Astrocyte (in vitro differentiated cells and primary cell): ENCODE data around the gene CADPS. TPM values are rescaled to one million over a fixed set of nuclear protein-coding genes. Genes with fewer than 3 reads are reported as not detected.

Experiments
- DNase-seq: peaks from one replicate; pipeline ENCODE4 v3.0.0-alpha.2; 2010; ENCODE audit warnings: low read depth
- FAIRE-seq: peaks from 2 replicates; lab custom pipeline; 2011; peaks lifted over from hg19 to GRCh38; lab: Jason Lieb, UNC
- H2AFZ ChIP-seq: 2 replicates; pipeline ENCODE4 v1.6.0; 2012; ENCODE audit warnings: low read depth, low read length, inconsistent platforms
- H3K27ac ChIP-seq: 2 replicates; pipeline ENCODE4 v1.5.1; 2011; ENCODE audit warnings: low read depth, low read length, inconsistent platforms
- H3K27me3 ChIP-seq: 2 replicates; pipeline ENCODE4 v1.6.0; 2011; ENCODE audit warnings: low read length, inconsistent platforms; ENCODE audit not compliant: insufficient read depth
- H3K36me3 ChIP-seq: 2 replicates; pipeline ENCODE4 v1.5.1; 2011; ENCODE audit warnings: low read length, inconsistent platforms; ENCODE audit not compliant: insufficient read depth
- H3K4me1 ChIP-seq: 2 replicates; pipeline ENCODE4 v1.5.1; 2011; ENCODE audit warnings: low read length, inconsistent platforms; ENCODE audit not compliant: insufficient read depth
- H3K4me2 ChIP-seq: 2 replicates; pipeline ENCODE4 v1.6.0; 2012; ENCODE audit warnings: low read length, inconsistent platforms
- H3K4me3 ChIP-seq: 2 replicates; pipeline ENCODE4 v1.5.1; 2011; ENCODE audit warnings: low read depth, mild to moderate bottlenecking, low read length, inconsistent platforms; ENCODE audit not compliant: insufficient read depth
- H3K79me2 ChIP-seq: 2 replicates; pipeline ENCODE4 v1.6.0; 2012; ENCODE audit warnings: mild to moderate bottlenecking, low read length, inconsistent platforms; ENCODE audit not compliant: insufficient read depth
- H3K9ac ChIP-seq: 2 replicates; pipeline ENCODE4 v1.6.0; 2012; ENCODE audit warnings: mild to moderate bottlenecking, low read length, inconsistent platforms
- H3K9me3 ChIP-seq: 2 replicates; pipeline ENCODE4 v1.5.1; 2012; ENCODE audit warnings: low read depth, mild to moderate bottlenecking, low read length, inconsistent platforms; ENCODE audit not compliant: insufficient read depth
- H4K20me1 ChIP-seq: 2 replicates; pipeline ENCODE4 v1.6.0; 2012; ENCODE audit warnings: low read length, inconsistent platforms; ENCODE audit not compliant: insufficient read depth
- H3K27ac Mint-ChIP-seq: one replicate; pipeline ENCODE4 v1.8.0; 2021; ENCODE audit warnings: mild to moderate bottlenecking, mixed read lengths; ENCODE audit not compliant: unreplicated experiment
- H3K27me3 Mint-ChIP-seq: one replicate; pipeline ENCODE4 v1.8.0; 2021; ENCODE audit warnings: low read depth, mixed read lengths; ENCODE audit not compliant: unreplicated experiment
- H3K36me3 Mint-ChIP-seq: one replicate; pipeline ENCODE4 v1.8.0; 2021; ENCODE audit warnings: low read depth, mixed read lengths; ENCODE audit not compliant: unreplicated experiment
- H3K4me1 Mint-ChIP-seq: one replicate; pipeline ENCODE4 v1.8.0; 2021; ENCODE audit warnings: low read depth, mixed read lengths; ENCODE audit not compliant: unreplicated experiment
- H3K4me3 Mint-ChIP-seq: one replicate; pipeline ENCODE4 v1.8.0; 2021; ENCODE audit warnings: mild to moderate bottlenecking, moderate library complexity, mixed read lengths; ENCODE audit not compliant: unreplicated experiment
- H3K9me3 Mint-ChIP-seq: one replicate; pipeline ENCODE4 v1.8.0; 2021; ENCODE audit warnings: mild to moderate bottlenecking, mixed read lengths; ENCODE audit not compliant: unreplicated experiment
- EZH2 ChIP-seq: IDR thresholded peaks from 2 replicates; pipeline ENCODE4 v1.6.1; 2012; ENCODE audit warnings: mild to moderate bottlenecking, low read length, inconsistent platforms; ENCODE audit not compliant: insufficient read depth
- total RNA-seq: library from RNA; stranded (reverse); gene quantifications from 2 replicates; pipeline ENCODE4 v1.2.1, GENCODE V29; 2021
- TF ChIP-seq, protein P1 (sequence below): IDR thresholded peaks from 2 replicates; pipeline ENCODE4 v1.5.1; 2011; ENCODE audit warnings: low read depth, mild to moderate bottlenecking, inconsistent platforms, low read length, moderate library complexity; ENCODE audit not compliant: insufficient read depth

The CADPS gene
- total RNA-seq, 1 donor from 2014 or later = 5.4 TPM

GRCh38 chr3:62676689-62677271 lies 198.4 kb downstream of the CADPS start:
- no peaks in the 10 kb centered on the region for H3K79me2 ChIP-seq
- no peak overlapping the region for H3K27ac ChIP-seq
- H3K27me3 Mint-ChIP-seq = peaks cover 9% of the 10 kb centered on the region
- no peak overlapping the region for H2AFZ ChIP-seq
- FAIRE-seq (no peak), DNase-seq (no peak)
- no peaks in the 10 kb centered on the region for H3K4me1 Mint-ChIP-seq
- no peaks in the 10 kb centered on the region for H3K9me3 ChIP-seq
- H3K4me2 ChIP-seq = no peak overlapping the region
- H3K4me1 ChIP-seq = no peaks in the 10 kb centered on the region
- no peak overlapping the region for H3K4me3 Mint-ChIP-seq
- no peaks in the 10 kb centered on the region for H3K27me3 ChIP-seq
- H3K27ac Mint-ChIP-seq = no peak overlapping the region
- no peaks in the 10 kb centered on the region for H3K9me3 Mint-ChIP-seq
- H3K36me3 ChIP-seq = no peaks in the 10 kb centered on the region
- no peaks in the 10 kb centered on the region for H3K36me3 Mint-ChIP-seq
- no peaks in the 10 kb centered on the region for H4K20me1 ChIP-seq
- no peak overlapping the region for H3K9ac ChIP-seq
- no peak for TF ChIP-seq EZH2
- TF ChIP-seq, protein P1, sequence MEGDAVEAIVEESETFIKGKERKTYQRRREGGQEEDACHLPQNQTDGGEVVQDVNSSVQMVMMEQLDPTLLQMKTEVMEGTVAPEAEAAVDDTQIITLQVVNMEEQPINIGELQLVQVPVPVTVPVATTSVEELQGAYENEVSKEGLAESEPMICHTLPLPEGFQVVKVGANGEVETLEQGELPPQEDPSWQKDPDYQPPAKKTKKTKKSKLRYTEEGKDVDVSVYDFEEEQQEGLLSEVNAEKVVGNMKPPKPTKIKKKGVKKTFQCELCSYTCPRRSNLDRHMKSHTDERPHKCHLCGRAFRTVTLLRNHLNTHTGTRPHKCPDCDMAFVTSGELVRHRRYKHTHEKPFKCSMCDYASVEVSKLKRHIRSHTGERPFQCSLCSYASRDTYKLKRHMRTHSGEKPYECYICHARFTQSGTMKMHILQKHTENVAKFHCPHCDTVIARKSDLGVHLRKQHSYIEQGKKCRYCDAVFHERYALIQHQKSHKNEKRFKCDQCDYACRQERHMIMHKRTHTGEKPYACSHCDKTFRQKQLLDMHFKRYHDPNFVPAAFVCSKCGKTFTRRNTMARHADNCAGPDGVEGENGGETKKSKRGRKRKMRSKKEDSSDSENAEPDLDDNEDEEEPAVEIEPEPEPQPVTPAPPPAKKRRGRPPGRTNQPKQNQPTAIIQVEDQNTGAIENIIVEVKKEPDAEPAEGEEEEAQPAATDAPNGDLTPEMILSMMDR = no peak
- no peak overlapping the region for H3K4me3 ChIP-seq

GRCh38 chr3:62675492-62675891 lies 199.7 kb downstream of the CADPS start:
- Histone ChIP-seq H3K9me3 (no peaks in the 10 kb centered on the region), H3K4me3 (no peak overlapping the region), H2AFZ (no peak overlapping the region), H3K27ac (no peak overlapping the region), H3K4me2 (no peak overlapping the region), H3K36me3 (no peaks in the 10 kb centered on the region), H3K9ac (no peak overlapping the region), H3K27me3 (no peaks in the 10 kb centered on the region), H3K79me2 (no peaks in the 10 kb centered on the region), H3K4me1 (no peaks in the 10 kb centered on the region), H4K20me1 (no peaks in the 10 kb centered on the region)
- no peaks in the 10 kb centered on the region for H3K4me1 Mint-ChIP-seq
- no peaks in the 10 kb centered on the region for H3K36me3 Mint-ChIP-seq
- H3K9me3 Mint-ChIP-seq = no peaks in the 10 kb centered on the region
- DNase-seq = no peak
- no peak overlapping the region for H3K4me3 Mint-ChIP-seq
- H3K27ac Mint-ChIP-seq = no peak overlapping the region
- H3K27me3 Mint-ChIP-seq = peaks cover 8% of the 10 kb centered on the region
- TF ChIP-seq EZH2 = no peak
- TF ChIP-seq, protein P1 = no peak
- no peak for FAIRE-seq

DNA sequence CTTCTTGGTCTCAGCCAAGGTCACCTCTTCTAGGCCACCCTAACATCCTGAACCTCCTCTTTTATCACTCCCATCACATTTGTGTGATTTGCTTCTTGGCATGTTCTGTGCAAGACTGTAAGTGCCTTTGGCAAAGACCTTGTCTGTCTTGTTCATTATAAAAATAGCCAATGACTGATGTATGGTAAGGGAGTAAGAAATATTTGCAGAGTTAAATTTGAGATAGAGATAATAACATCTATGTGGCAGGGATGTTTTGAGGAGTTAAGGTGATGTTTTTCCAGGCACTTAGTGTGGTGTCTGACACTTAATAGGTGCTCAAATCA lies 202.3 kb downstream of the CADPS start:
- no peak for FAIRE-seq

More for the DNA sequence above, 202.3 kb downstream of the CADPS start:
- Histone ChIP-seq H3K9me3 (no peaks in the 10 kb centered on the region), H2AFZ (no peak overlapping the region), H3K27me3 (no peaks in the 10 kb centered on the region), H3K4me1 (no peaks in the 10 kb centered on the region), H3K79me2 (no peaks in the 10 kb centered on the region), H3K4me2 (no peak overlapping the region), H3K9ac (no peak overlapping the region), H3K4me3 (no peak overlapping the region), H3K36me3 (no peaks in the 10 kb centered on the region), H3K27ac (no peak overlapping the region), H4K20me1 (no peaks in the 10 kb centered on the region)
- H3K9me3 Mint-ChIP-seq = no peaks in the 10 kb centered on the region
- H3K27me3 Mint-ChIP-seq = peaks cover 6% of the 10 kb centered on the region
- TF ChIP-seq, protein P1 = no peak
- no peak for TF ChIP-seq EZH2
- H3K27ac Mint-ChIP-seq = no peak overlapping the region
- DNase-seq = no peak
- H3K4me1 Mint-ChIP-seq = no peaks in the 10 kb centered on the region
- H3K36me3 Mint-ChIP-seq = no peaks in the 10 kb centered on the region
- no peak overlapping the region for H3K4me3 Mint-ChIP-seq
